Glutamatergic neuron (in vitro differentiated cells): Measurements from ENCODE around the gene ZNF652. TPM values are rescaled to one million over a fixed set of nuclear protein-coding genes. Genes with fewer than 3 reads are reported as not detected.
"Not testable (repeated sequence)": the region's sequence is repeated elsewhere in the genome, so short reads cannot be mapped to it uniquely, and the experiment has no call there.

Experiments
- DNase-seq: peaks from one replicate; pipeline ENCODE4 v3.0.0; 2022
- H3K27ac Mint-ChIP-seq: one replicate; pipeline ENCODE4 v1.8.0; 2020; ENCODE audit warnings: mild to moderate bottlenecking, mixed read lengths, inconsistent platforms; ENCODE audit not compliant: unreplicated experiment
- H3K27me3 Mint-ChIP-seq: one replicate; pipeline ENCODE4 v1.8.0; 2020; ENCODE audit warnings: mild to moderate bottlenecking, moderate library complexity, mixed read lengths, inconsistent platforms; ENCODE audit not compliant: unreplicated experiment
- H3K36me3 Mint-ChIP-seq: one replicate; pipeline ENCODE4 v1.8.0; 2020; ENCODE audit warnings: mild to moderate bottlenecking, mixed read lengths, inconsistent platforms; ENCODE audit not compliant: unreplicated experiment
- H3K4me1 Mint-ChIP-seq: one replicate; pipeline ENCODE4 v1.8.0; 2020; ENCODE audit warnings: mild to moderate bottlenecking, low read depth, mixed read lengths, inconsistent platforms; ENCODE audit not compliant: unreplicated experiment
- H3K4me3 Mint-ChIP-seq: one replicate; pipeline ENCODE4 v1.8.0; 2020; ENCODE audit warnings: mild to moderate bottlenecking, mixed read lengths, inconsistent platforms; ENCODE audit not compliant: unreplicated experiment
- H3K9me3 Mint-ChIP-seq: one replicate; pipeline ENCODE4 v1.8.0; 2020; ENCODE audit warnings: mild to moderate bottlenecking, moderate library complexity, mixed read lengths, inconsistent platforms; ENCODE audit not compliant: unreplicated experiment
- total RNA-seq: library from RNA; stranded (reverse); fragmentation: NEBNext Ultra II Directional; extraction: Animal tissue kit (Norgen Biotek cat#: 25700); gene quantifications from one replicate; pipeline ENCODE4 v1.2.1, GENCODE V29; 2021; ENCODE audit not compliant: unreplicated experiment
- TF ChIP-seq, protein P1 (sequence below): fragments of 200-600 bp; sonication (generic); IDR thresholded peaks from one replicate; pipeline ENCODE4 v1.5.0; 2021; ENCODE audit not compliant: partially characterized antibody, unreplicated experiment

ZNF652 gene
- total RNA-seq, 1 donor from 2014 or later: 37.4 TPM

DNA sequence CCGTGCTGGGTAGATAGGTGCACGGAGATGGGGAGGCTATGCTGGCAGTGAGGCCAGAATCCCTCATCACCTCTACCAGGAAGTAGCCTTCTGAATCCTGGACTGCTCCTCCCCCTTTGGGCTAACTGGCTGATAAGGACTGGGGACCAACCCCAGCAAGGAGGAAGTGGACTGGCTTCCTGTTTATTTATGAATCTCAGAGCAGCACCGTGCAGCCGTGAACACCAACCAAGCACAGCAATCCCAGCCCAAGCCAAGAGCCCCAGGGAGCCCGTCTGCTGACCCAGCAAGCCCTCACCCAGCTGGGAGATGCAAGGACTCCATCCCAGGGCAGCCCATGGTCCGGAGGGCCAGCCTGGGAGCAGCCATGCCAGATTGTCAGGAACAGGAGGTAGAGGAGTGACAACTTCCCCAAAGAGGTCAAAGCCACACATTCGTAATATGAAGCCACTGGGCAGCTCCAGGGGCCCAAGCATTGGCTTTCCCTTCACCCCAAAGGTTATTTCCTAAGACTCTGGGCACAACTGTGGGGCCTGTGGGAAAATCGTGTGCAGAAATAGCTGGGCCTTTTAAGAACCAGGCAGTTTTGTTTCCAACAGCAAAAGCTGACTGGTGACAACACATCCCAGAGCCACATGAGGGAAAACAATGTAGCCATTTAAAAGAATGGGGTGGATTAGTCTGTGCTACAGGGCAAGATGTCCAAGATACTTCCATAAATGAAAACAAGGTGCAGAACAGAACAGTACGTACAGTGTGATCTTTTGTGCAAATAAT is 28.7 kb upstream of the ZNF652 start:
- H3K4me3 Mint-ChIP-seq: no peak overlapping the region
- no peaks in the 10 kb centered on the region for H3K36me3 Mint-ChIP-seq
- H3K27ac Mint-ChIP-seq: no peak overlapping the region
- TF ChIP-seq, protein P1, sequence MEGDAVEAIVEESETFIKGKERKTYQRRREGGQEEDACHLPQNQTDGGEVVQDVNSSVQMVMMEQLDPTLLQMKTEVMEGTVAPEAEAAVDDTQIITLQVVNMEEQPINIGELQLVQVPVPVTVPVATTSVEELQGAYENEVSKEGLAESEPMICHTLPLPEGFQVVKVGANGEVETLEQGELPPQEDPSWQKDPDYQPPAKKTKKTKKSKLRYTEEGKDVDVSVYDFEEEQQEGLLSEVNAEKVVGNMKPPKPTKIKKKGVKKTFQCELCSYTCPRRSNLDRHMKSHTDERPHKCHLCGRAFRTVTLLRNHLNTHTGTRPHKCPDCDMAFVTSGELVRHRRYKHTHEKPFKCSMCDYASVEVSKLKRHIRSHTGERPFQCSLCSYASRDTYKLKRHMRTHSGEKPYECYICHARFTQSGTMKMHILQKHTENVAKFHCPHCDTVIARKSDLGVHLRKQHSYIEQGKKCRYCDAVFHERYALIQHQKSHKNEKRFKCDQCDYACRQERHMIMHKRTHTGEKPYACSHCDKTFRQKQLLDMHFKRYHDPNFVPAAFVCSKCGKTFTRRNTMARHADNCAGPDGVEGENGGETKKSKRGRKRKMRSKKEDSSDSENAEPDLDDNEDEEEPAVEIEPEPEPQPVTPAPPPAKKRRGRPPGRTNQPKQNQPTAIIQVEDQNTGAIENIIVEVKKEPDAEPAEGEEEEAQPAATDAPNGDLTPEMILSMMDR: no peak
- H3K9me3 Mint-ChIP-seq: peaks cover 3% of the 10 kb centered on the region
- no peaks in the 10 kb centered on the region for H3K4me1 Mint-ChIP-seq
- H3K27me3 Mint-ChIP-seq: no peaks in the 10 kb centered on the region
- no peak for DNase-seq

- not testable (repeated sequence) for DNase-seq, H3K9me3 Mint-ChIP-seq, H3K4me3 Mint-ChIP-seq, H3K27me3 Mint-ChIP-seq, H3K27ac Mint-ChIP-seq, H3K36me3 Mint-ChIP-seq, H3K4me1 Mint-ChIP-seq
These were observed 27.7 kb upstream of the ZNF652 start for GRCh38 chr17:49389514-49390347.

DNA sequence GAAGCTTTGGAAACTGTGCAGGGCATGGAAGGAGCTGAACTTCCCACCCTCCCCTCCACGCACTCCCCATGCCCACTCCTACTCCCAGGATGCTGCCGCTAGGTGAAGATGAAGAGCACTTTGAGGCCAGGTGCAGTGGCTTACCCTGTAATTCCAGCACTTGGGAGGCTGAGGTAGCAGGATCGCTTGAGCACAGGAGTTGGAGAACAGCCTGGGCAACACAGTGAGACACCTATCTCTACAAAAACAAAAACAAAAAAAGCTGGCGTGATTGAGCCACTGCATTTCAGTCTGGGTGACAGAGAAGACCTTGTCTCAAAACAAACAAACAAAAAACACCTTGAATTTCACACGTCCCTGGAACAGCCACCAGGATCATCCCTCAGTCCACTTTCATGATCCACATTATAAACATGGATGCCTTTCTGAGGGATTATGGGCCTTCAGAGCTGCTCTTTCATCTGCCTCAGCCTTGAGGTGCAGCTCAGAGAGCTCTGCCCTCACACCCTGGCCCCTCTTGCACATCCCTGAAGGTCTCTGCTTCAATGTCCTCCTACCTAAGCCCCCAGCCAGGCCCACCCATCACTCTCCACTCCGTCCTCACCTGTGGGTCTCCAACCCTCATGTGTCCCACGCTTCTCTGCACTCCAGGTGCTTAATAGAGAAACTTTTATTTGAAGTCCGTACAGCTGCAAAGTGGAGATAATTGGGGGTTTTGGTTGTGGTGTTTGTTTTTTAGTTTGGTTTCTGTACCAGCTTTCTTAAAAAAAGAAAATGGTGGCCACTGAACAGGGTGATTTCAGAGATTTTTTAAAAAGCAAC is 26.9 kb upstream of the ZNF652 start:
- TF ChIP-seq, protein P1: no peak
- no peaks in the 10 kb centered on the region for H3K27me3 Mint-ChIP-seq
- no peaks in the 10 kb centered on the region for H3K36me3 Mint-ChIP-seq
- no peaks in the 10 kb centered on the region for H3K4me1 Mint-ChIP-seq
- no peak overlapping the region for H3K27ac Mint-ChIP-seq
- H3K9me3 Mint-ChIP-seq: peaks cover 3% of the 10 kb centered on the region
- no peak overlapping the region for H3K4me3 Mint-ChIP-seq
- DNase-seq: no peak

- no peaks in the 10 kb centered on the region for H3K36me3 Mint-ChIP-seq
- DNase-seq: no peak
- no peaks in the 10 kb centered on the region for H3K27me3 Mint-ChIP-seq
- H3K9me3 Mint-ChIP-seq: peaks cover 3% of the 10 kb centered on the region
- no peak overlapping the region for H3K4me3 Mint-ChIP-seq
- no peak overlapping the region for H3K27ac Mint-ChIP-seq
- H3K4me1 Mint-ChIP-seq: no peaks in the 10 kb centered on the region
- TF ChIP-seq, protein P1: no peak
These were observed 26.2 kb upstream of the ZNF652 start for GRCh38 chr17:49388290-49388640.

- Mint-ChIP-seq H3K9me3 (peaks cover 3% of the 10 kb centered on the region), H3K36me3 (no peaks in the 10 kb centered on the region), H3K27ac (no peak overlapping the region), H3K4me3 (no peak overlapping the region), H3K4me1 (no peaks in the 10 kb centered on the region), H3K27me3 (no peaks in the 10 kb centered on the region)
- TF ChIP-seq, protein P1: no peak
- DNase-seq: no peak
These were observed 25.6 kb upstream of the ZNF652 start for GRCh38 chr17:49387498-49388289.
